Measurements from ENCODE around the gene KRTAP5-9.
"Not testable (repeated sequence)": the region's sequence is repeated elsewhere in the genome, so short reads cannot be mapped to it uniquely, and the experiment has no call there.

The KRTAP5-9 gene, protein sequence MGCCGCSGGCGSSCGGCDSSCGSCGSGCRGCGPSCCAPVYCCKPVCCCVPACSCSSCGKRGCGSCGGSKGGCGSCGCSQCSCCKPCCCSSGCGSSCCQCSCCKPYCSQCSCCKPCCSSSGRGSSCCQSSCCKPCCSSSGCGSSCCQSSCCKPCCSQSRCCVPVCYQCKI

DNA sequence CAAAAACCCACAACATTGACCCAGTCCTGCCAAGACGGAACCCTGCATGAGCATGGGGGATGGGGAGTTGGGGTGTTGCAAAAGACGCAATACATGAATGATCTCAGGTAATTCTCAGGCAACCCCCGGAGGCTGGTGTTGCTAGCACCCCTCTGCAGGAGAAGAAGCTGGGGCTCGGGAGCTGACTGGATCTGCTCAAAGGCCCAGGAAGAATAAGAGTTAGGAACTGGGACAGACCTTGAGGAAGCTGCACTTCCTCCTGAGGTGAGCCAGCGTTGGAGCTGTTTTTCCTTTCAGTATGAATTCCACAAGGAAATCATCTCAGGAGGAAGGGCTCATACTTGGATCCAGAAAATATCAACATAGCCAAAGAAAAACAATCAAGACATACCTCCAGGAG lies at the start of gene KRTAP5-9:
Gene KRTAP5-9 (plus strand): TSS at position 301 of the 400 bp plus-strand sequence. CDS start 238 bp downstream, outside the sequence.
- no peak for DNase-seq (ENCODE audit: low read depth, low spot score)

DNA sequence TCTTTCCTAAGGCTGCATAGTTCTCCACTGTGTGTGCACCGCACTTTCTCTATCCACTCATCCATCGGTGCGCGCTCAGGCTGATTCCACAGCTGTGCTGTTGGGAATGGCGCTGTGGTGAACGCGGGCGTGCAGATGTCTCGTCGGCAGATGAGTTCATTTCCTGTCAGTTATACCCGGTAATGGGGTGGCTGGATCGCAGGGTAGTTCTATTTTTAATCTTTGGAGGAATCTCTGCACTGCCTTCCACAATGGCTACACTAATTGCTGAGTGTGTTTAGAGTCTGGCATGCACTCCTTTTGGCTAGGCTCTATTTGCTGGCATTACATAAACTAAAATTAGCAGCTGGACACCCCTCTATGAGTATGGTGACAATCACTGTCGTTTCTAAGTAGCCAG lies 49.1 kb upstream of the KRTAP5-9 start:
- DNase-seq (ENCODE audit: low read depth, low spot score), result no peak

DNA sequence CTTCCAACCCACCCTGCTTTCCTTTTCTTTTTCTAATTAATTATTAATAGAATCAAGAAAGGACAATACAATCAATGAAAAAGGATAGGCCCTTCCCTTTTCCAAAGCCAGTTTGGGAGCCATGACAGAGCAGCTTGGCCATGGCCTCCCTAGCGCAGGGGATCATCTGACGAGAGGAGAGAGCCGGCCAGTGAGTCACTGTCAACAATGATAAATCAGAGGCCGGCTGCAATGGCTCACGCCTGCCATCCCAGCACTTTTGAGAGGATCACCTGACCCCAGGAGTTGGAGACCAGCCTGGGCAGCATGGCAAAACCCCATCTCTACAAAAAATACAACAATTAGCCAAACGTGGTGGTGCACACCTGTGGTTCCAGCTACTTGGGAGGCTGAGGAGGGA lies 48.7 kb upstream of the KRTAP5-9 start:
- no peak for DNase-seq (ENCODE audit: low read depth, low spot score)

DNA sequence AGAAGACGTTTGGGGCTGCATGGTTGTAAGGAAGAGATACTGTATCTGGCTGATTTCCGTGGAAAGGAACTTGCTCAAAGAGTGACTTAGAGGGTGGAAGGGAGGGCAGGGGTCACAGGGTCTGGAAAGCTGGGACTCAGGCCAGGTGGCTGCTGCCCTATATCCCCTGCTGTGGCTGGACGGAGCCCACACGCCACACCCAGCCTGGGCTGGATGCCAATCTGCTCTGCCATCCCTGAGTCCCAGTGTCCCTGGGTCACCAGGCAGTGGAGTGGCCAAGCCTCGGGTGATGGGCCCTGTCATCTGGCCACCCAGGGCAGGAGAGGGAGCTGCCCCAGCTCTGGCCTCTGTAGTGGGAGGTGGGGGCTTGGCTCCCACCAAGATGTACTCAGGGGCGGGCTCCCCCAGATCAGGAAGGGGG lies 47.6 kb upstream of the KRTAP5-9 start:
- no peak for DNase-seq (ENCODE audit: low read depth, low spot score)

DNA sequence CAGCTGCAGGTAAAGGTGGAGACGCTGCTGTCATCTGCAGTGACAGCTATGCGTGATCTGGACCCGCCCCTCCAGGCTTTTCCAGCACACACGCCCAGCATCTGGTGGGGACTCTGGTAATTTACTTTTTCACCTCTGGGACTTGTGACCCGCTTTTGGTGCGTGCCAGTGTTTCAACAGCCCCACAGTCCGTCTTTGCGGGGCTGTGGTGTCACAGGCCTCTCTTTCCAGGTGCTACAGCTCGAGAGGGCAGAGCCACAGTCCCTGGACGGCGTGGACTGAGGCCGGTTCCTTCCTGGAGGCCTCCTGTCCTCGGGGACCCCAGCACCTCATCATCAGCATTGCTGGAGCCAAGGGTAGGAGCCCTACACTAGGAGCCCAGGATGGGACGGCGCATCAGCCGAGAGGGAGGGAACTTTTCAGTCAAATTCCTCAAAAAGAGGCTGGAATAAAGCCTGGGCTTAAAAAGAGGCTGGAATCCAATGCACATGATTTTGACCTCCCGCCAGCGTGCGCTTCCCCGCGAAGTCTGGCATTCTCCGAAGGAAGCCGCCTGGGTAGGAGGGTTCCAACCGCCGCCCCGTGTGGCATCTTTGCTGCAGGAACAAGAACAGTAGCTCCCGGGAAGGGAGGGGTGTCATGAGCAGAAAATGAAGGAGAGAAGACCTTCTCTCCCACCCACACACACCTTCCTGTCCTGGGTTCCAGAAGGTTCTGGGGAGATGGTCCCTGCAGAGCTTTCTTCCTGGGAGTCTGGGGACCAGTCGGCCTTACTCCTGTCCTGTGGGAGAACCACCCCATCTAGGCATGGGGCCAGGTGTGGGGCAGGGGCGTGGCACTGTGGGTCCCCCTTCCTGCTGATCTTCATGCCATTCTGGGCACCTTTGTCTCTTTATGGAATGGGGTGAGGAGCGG lies 46.9 kb upstream of the KRTAP5-9 start:
- DNase-seq (ENCODE audit: low read depth, low spot score), result no peak

DNA sequence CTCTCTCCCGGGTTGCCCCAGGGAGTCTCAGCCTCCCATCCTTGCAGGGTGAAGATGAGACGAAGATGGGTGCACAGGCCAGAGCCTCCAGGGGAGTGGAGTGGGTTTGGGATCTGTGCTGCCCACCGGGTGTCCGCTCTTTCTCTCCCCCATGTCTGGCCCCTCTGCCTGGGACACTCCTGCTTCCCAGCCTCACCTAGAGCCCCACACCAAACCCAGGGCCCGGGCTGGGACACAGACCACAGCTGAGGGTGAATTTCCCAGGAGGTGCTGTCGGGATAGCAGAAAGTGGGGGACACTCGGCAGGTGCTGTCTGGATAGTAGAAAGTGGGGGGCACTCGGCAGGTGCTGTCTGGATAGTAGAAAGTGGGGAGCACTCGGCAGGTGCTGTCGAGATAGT lies 46.2 kb upstream of the KRTAP5-9 start:
- DNase-seq (ENCODE audit: low read depth, low spot score), result no peak

DNA sequence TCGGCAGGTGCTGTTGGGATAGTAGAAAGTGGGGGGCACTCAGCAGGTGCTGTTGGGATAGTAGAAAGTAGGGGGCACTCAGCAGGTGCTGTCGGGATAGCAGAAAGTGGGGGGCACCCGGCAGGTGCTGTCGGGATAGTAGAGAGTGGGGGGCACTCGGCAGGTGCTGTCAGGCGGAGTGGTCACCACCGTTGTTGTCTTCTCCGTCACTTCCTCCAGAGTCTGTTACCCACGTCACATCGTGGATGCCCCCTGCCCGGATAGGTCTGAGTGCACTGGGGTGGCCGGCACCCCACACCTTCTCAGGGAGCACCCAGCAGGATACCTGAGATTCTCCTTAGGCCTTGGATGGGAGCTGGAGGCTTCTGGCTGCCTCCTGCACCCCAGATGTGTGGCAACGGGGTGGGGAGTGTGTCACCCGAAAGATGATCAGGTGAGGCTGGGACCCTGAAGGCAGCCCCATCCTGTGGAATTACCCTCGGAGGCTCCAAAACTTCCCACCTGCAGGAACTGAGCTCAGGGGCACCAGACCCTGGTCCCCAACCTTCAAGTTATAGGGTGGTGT lies 45.3 kb upstream of the KRTAP5-9 start:
- DNase-seq (ENCODE audit: low read depth, low spot score), result no peak

DNA sequence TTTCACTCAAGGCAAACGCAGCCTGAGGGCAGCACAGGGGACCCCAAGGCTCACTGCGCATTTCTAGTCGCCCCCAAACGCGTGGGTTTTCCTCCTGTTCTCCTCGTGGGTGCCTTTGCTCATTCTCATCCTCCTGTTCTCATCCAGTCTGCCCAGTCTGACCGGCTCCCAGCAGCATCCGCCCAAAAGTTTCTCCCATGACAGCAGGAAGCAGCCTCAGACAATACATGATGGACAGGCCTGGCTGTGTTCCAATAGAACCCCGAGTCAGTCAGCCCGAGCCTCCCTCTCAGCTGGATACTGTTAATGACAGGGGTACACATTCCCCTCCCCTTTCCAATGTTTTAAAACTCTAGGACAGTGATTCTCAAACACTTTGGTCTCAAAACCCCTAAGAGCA lies 43.7 kb upstream of the KRTAP5-9 start:
- DNase-seq (ENCODE audit: low read depth, low spot score), result no peak

DNA sequence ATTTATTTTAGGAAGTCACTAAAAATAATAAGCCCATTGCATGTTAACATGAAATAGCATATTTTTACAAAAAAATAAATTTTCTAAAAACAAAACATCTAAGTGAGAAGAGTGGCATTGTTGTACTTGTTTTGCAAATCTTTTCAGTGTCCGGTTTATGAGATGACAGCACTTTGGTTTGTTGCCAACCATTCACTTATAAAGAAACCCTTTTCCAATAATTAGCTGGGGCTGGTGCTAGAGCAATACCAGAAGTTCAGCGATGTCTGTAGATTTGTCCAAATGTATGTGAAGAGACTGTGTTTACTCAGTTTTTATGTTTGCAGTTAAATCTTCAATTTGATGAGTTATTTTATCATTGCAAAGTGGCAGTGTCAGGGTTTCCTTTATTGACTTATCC lies 43.2 kb upstream of the KRTAP5-9 start:
- no peak for DNase-seq (ENCODE audit: low read depth, low spot score)

DNA sequence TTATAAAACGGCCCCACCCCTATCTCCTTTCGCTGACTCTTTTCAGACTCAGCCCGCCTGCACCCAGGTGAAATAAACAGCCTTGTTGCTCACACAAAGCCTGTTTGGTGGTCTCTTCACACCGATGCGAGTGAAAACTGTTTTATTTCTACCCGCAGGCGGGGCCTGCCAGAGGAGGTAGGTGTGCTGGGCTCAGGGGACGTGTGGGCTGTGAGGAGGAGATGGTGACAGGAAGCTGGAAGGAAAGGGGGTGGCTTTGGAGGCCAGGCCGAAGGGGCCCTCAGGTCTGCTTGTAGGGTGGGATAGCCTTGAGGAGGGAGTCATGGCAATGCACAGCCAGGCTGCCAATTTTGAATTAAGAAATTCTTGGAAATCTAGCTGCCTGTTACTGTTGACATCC lies 42.4 kb upstream of the KRTAP5-9 start:
- no peak for DNase-seq (ENCODE audit: low read depth, low spot score)

DNA sequence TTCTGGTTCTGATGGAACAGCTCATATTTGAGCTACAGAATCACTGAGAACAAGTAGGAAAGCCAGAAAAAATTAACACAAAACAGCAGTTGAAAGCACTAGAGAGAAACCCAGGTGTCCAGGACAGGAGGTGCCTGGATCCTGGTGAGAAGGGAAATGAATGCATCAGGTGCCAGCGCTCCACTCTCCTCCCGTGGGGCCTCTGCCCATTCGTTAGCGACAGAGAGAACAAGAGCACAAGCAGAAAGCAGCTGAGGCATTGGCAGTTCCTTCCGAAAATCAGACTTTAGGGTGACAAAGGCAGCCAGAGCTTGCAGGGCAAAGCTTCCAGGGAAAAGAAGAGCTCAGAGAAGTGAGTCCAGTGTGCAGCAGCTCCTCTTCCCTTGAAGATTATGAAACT lies 41.1 kb upstream of the KRTAP5-9 start:
- DNase-seq (ENCODE audit: low read depth, low spot score), result no peak

DNA sequence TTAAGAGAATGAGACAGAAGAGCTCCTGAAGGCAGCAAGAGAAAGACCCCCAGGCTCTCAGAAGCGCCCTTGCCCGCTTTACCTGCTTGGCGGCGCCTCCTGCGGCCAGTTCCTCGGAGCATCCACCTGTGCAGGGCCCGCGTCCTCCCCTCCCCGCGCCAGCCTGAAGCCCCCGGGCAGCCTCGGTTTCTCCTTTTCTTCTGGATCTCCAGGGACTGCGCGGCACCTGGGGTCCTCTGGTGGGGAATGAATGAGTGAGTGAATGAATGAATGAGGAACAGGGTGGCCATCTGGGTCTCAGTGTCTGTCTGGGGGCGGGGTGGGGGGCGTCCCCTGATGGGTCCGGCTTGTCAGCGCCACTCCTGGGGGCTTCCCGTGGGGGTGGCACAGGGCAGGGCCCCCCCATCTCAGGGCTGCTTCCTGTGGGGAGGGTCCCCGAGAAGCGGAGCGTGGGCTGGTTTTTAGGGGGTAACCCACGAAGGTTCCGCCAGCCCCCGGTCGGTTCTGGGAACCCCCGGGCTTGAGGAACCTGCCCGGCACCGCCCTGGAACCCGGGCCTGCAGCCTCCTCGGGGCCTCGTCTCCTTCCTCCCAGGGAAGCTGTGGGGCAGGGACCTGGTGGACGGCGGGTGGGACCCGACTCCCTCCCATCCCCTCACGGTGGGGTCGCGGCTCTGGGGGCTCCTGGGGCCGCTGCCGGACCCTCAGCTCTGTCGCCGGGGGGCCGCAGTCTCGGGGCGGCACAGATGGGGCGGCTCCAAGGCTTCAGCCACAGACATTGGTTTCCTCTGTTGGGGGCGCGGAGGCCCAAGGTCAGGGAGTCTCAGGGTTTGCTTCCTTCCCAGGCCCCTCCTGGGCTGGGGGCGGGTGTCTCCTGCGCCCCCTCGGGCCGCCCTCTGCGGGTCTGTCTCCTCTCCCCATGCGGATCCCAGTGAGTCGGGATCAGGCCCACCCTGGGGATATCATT lies 29.4 kb upstream of the KRTAP5-9 start:
- DNase-seq (ENCODE audit: low read depth, low spot score), result no peak

DNA sequence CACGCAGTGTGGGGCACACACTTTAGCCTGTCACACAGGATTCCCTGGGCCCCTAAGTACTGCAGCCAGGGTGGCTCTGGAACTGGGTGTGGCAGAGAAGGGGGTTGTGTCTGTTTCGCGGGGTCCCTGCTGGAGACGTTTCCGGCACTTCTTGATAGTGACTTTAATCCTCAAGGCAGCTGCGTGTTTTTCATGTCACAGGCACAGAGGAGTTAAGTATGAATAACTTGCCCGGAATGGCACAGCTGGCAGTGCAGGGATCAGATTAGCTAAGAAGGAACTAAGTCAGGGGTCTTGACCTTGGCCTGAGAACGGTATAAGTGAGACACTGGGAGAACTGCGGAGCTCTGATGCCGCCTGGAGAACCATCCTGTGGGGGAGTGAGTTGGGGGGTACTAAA lies 28.7 kb upstream of the KRTAP5-9 start:
- no peak for DNase-seq (ENCODE audit: low read depth, low spot score)

DNA sequence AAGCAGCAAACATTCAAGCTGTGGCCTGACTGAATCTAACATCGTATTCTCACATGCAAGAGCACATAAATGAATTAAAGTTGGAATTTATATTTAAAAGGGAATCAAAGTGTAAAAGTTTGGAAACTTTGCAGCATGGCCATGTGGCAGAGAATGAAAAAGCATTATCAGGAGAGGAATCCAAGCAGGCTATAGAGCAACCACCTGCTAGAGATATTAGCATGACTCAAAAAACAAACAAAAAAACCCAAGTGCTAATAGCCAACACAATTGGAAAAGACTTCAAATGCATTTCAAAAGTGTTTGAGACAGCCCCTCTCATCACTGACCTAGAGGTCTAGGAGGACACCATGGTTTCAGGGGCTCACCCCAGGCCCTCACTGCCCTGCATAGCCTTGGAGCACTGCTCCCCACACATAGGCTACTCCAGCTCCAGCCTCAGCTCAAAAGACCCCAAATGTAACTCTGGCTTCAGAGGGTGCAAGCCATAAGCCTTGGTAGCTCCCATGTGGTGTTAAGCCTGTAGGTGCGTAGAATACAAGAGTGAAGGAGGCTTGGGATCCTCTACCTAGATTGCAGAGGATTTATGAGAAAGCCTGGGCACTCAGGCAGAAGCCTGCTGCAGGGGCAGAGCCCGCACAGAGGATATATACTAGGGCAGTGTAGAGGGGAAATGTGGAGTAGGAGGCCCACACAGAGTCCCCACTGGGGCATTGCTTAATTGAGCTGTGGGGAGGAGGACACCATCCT lies 22.9 kb upstream of the KRTAP5-9 start:
- DNase-seq (ENCODE audit: low read depth, low spot score), result no peak

DNA sequence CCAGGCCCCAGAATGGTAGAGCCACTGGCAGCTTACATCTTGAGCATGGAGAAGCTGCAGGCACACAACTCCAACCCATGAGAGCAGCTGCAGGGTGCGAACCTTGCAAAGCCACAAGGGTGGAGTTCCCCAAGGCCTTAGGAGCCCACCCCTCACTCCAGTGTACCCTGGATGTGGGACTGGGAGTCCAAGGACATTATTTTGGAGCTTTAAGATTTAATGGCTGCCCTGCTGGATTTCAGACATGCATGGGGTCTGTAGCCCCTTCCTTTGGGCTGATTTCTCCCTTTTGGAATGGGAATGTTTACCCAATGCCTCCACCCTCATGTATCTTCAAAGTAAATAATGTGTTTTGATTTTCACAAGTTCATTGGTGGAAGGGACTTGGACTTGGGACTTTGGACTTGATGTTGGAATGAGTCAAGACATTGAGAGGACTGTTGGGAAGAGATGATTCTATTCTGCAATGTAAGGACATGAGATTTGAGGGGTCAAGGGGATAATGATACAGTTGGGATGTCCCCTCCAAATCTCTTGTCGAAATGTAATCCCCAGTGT lies 22.2 kb upstream of the KRTAP5-9 start:
- no peak for DNase-seq (ENCODE audit: low read depth, low spot score)

DNA sequence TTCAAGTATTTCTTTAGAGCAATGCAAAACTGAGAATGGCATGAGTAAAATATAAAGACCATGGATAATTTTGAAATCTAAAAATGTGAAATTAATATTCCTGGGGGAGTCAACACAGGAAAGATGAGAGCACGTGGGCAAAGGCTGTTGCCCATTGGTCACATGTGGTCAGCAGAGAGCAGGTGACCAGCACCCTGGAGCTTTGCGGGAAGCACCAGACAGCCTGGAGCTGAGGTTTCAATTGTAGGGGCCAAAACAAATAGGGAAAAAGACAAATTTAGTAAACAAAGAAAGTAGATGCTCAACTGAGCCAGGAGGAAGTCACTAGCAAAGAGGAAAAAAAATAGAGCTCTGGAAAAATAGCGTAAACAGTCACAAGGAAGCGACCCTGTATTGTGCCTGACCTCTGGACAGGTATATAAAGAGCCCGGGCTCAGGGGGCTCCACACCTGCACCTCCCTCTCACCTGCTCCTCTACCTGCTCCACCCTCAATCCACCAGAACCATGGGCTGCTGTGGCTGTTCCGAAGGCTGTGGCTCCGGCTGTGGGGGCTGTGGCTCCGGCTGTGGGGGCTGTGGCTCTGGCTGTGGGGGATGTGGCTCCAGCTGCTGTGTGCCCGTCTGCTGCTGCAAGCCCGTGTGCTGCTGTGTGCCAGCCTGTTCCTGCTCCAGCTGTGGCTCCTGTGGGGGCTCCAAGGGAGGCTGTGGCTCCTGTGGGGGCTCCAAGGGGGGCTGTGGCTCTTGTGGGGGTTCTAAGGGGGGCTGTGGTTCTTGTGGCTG lies 21.2 kb upstream of the KRTAP5-9 start, which contains the start of gene KRTAP5-7:
Gene KRTAP5-7 (plus strand): TSS at position 472 of the 780 bp plus-strand sequence. CDS start 34 bp downstream, at position 506.
- DNase-seq (ENCODE audit: low read depth, low spot score), result not testable (repeated sequence)

DNA sequence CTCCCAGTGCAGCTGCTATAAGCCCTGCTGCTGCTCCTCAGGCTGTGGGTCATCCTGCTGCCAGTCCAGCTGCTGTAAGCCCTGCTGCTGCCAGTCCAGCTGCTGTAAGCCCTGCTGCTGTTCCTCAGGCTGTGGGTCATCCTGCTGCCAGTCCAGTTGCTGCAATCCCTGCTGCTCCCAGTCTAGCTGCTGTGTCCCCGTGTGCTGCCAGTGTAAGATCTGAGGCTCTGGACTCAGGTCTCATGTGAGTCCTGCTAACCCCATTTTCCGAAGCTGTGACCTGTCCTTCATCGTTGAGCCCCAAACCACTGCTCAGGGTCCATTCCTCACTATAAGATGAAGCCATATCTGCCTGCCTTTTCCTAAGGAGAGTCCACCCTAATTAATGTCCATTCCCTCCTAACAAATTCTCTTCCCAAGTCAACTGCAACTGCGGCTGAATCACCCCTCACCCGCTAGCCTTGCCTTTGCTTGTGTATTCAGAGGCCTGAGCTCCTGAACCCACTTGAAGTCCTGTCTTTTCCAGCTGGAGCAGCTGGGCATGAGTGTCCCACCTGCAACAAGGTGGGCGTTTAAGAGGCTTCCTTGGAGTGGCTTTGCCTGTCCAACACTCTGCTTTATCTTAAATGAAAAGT lies 20.5 kb upstream of the KRTAP5-9 start:
- DNase-seq (ENCODE audit: low read depth, low spot score), result no peak

DNA sequence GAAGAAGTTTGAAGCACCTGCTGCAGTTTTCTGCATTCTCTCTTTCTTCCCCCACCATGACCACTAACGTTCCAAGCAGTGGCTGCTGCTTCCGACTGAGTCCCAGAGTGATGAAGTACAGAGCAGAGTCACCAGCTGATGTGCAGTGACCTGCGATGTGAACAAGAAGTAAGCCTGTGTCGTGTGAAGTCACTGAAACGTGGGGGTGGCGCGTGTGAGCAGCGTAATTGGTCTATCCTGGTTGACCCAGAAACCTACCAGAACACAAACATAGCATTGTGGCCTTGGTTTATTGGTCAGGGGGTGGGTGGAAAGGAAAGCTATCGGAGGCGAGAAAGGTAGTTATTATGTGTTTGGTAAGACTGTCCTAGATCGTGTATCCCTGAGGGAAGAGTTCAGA lies 17.6 kb upstream of the KRTAP5-9 start:
- no peak for DNase-seq (ENCODE audit: low read depth, low spot score)

DNA sequence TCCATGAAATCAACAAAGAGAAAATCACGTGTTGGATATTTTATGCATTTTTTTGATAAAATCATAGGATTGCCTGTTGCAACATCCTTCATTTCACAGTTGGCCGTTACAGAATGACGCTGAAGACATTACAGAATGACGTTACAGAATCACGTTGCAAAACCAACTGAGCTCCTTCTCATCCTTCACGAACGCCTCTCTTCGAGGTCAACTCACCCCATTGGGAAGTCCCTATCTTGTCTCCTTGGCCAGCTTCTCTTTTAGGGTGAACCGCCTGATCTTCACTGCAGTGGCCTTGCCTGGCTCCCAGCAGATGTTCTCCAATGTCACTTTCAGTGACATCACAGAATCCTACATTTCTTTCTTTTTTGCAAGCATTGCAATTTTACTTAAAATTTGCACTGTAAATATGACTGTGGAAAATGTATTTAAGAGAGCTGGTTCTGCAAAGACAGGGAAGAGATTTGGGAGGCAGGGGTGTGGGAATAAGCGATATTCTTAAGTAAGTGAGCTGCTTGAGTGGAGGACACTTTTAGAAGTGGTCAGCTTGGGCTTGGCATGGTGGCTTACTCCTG lies 16.1 kb upstream of the KRTAP5-9 start:
- no peak for DNase-seq (ENCODE audit: low read depth, low spot score)

Measured in smooth muscle cell of the brain vasculature (primary cell).